Measurements from ENCODE around the gene BTBD1.
"Not testable (repeated sequence)": the region's sequence is repeated elsewhere in the genome, so short reads cannot be mapped to it uniquely, and the experiment has no call there.

BTBD1 gene

DNA sequence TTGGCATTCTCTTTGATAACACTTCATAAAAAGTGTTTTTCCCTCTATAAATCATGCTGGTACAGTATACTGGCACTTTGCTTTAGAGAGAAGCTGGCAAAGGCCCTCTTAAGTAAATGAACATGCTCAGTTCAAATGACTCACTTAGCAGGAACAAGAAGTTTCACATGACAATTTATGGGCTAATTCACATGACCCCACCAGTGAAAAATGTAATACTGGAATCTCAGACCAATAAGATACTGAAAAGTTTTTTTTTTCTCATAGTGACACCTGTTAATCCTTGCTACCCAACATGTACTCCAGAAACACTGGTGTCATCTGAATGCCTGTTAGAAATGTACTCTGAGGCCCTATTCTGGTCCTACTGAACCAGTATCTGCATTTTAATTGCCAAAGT is 13.9 kb downstream of the BTBD1 start:
- TF ChIP-seq, protein P1, sequence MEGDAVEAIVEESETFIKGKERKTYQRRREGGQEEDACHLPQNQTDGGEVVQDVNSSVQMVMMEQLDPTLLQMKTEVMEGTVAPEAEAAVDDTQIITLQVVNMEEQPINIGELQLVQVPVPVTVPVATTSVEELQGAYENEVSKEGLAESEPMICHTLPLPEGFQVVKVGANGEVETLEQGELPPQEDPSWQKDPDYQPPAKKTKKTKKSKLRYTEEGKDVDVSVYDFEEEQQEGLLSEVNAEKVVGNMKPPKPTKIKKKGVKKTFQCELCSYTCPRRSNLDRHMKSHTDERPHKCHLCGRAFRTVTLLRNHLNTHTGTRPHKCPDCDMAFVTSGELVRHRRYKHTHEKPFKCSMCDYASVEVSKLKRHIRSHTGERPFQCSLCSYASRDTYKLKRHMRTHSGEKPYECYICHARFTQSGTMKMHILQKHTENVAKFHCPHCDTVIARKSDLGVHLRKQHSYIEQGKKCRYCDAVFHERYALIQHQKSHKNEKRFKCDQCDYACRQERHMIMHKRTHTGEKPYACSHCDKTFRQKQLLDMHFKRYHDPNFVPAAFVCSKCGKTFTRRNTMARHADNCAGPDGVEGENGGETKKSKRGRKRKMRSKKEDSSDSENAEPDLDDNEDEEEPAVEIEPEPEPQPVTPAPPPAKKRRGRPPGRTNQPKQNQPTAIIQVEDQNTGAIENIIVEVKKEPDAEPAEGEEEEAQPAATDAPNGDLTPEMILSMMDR (IDR thresholded peaks at IDR 0.05; ENCODE audit: insufficient read depth, low read length, missing control alignments): no peak
- ChIA-PET POLR2A (no interaction called here), CTCF (interaction anchor here (1.0 kb wide), 1 partner anchor 42 kb away, joined by 3 read pairs; the partner anchor contains the start of gene C15orf40)
- no peak overlapping the region for H3K4me3 ChIP-seq (ENCODE audit: low read depth, low read length)
- DNase-seq (ENCODE audit: low read depth, low spot score): peak; percentile 56

DNA sequence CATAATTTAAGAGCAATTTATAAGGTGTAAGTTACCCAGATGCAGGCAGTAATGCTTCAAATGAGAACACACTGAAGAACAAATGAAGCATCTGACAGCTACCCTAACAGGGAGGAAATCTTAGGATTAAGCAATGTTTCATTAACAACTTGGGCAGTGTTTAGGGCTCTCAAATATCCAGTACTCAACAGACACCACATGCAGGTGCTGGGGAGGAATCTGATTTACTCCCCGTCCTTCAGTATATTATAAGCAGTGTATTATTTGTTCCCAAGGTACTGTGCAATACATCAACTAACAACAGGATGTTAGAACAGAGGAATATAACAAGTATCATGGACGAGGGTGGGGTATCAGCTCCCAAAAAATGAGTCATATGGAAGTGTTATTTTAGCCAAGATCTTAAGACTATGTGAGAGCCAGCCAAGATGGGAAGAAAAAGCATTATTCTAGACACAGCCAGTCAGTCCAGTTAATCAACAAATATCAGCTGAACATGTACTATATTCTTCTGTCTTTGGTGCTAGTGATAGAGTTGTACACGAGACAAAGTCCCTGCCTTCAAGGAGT is 20.4 kb downstream of the BTBD1 start:
- peak; percentile 10 for DNase-seq (ENCODE audit: low read depth, low spot score)
- TF ChIP-seq, protein P1 (IDR thresholded peaks at IDR 0.05; ENCODE audit: insufficient read depth, low read length, missing control alignments): no peak
- H3K4me3 ChIP-seq (ENCODE audit: low read depth, low read length): no peak overlapping the region
- CTCF ChIA-PET: no interaction called here
- POLR2A ChIA-PET: interaction anchor here (0.7 to 0.8 kb wide), 2 partner anchors 13 to 1032 kb away, joined by 3 to 4 read pairs; no protein-coding TSS in a partner anchor

DNA sequence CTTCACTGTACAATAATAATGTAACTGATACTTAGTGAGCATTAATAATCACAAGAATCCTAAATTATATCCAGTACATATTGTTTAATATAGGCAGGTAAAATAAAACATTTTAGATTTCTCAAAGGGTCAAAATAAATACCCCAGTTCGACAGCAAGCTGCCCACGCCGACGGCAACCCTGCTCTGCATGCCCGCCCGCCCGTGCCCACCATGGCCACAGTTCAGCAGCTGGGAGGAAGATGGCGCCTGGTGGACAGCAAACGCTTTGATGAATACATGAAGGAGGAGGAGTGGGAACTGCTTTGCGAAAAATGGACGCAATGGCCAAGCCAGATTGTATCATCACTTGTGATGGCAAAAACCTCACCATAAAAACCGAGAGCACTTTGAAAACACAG is 22.9 kb downstream of the BTBD1 start:
- TF ChIP-seq, protein P1 (IDR thresholded peaks at IDR 0.05; ENCODE audit: insufficient read depth, low read length, missing control alignments): no peak
- DNase-seq (ENCODE audit: low read depth, low spot score): no peak
- no peak overlapping the region for H3K4me3 ChIP-seq (ENCODE audit: low read depth, low read length)
- ChIA-PET CTCF (interaction anchor here (0.6 to 1.5 kb wide), 3 partner anchors 21 to 68 kb away, joined by 3 to 4 read pairs (median 3); no protein-coding TSS in a partner anchor), POLR2A (no interaction called here)

DNA sequence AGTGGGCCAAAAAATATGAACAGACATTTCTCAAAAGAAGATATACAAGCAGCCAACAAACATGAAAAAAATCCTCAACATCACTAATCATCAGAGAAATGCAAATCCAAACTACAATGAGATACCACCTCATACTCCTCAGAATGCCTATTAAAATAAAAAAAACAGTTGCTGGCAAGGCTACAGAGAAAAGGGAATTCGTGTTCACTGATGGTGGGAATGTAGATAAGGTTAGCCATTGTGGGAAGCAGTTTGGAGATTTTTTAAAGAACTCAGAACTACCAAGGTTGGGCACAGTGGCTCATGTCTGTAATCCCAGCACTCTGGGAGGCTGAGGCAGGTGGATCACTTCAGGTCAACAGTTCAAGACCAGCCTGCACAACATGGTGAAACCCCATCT is 27.8 kb downstream of the BTBD1 start:
- DNase-seq (ENCODE audit: low read depth, low spot score): no peak
- H3K4me3 ChIP-seq (ENCODE audit: low read depth, low read length): no peak overlapping the region
- ChIA-PET POLR2A (no interaction called here), CTCF (no interaction called here)
- TF ChIP-seq, protein P1 (IDR thresholded peaks at IDR 0.05; ENCODE audit: insufficient read depth, low read length, missing control alignments): no peak

DNA sequence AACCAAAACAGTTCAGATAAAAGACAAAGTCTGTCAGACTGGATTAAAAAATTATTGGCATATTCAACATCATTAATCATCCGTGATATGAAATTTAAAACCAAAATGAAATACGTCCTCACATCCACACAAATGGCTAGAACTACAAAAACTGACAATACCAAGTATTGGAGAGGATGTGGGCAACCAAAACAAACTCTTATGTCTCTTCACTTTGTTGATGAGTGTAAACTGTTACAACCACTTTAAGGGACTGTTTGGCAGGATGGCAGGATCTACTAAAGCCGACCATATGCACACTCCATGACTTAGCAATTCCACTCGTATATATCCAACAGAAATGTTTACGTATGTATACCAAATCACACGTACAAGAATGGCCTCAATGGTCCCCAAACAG is 30.8 kb downstream of the BTBD1 start:
- no peak overlapping the region for H3K4me3 ChIP-seq (ENCODE audit: low read depth, low read length)
- TF ChIP-seq, protein P1 (IDR thresholded peaks at IDR 0.05; ENCODE audit: insufficient read depth, low read length, missing control alignments): no peak
- no peak for DNase-seq (ENCODE audit: low read depth, low spot score)
- POLR2A ChIA-PET: no interaction called here
- CTCF ChIA-PET: no interaction called here

DNA sequence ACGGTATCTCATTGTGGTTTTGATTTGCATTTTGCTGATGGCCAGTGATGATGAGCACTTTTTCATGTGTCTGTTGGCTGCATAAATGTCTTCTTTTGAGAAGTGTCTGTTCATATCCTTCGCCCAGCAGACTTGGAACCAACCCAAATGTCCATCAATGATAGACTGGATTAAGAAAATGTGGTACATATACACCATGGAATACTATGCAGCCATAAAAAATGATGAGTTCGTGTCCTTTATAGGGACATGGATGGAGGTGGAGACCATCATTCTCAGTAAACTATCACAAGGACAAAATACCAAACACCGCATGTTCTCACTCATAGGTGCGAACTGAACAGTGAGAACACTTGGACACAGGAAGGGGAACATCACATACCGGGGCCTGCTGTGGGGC is 35.8 kb downstream of the BTBD1 start:
- POLR2A ChIA-PET: not testable (repeated sequence)

DNA sequence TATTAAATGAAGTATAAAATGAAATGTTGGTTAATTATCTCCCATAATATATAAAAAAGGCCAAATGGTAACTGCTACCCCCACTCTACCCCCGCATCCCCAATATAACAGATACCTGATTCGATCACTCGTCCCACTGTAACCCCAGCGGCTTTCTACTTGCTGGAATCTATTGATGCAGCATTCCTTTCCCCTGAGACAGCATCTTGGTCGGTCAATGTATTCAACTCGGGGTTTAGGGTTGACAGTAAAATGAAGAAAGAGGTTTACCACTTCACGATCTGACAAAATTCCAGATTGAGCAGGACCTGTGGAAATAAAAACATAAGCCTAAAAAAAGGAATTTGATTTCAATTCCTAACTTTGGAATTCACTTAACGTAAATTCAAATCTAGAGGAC is 37.0 kb downstream of the BTBD1 start:
- POLR2A ChIA-PET: no interaction called here
- no peak for DNase-seq (ENCODE audit: low read depth, low spot score)
- CTCF ChIA-PET: no interaction called here
- TF ChIP-seq, protein P1 (IDR thresholded peaks at IDR 0.05; ENCODE audit: insufficient read depth, low read length, missing control alignments): no peak
- H3K4me3 ChIP-seq (ENCODE audit: low read depth, low read length): no peak overlapping the region

More for the DNA sequence above, 35.8 kb downstream of the BTBD1 start:
- H3K4me3 ChIP-seq (ENCODE audit: low read depth, low read length); DNase-seq (ENCODE audit: low read depth, low spot score); CTCF ChIA-PET: not testable (repeated sequence)

Data from AG04449 (cell line).